ENCODE measurements around the gene FAM8A1. TPM values are rescaled to one million over a fixed set of nuclear protein-coding genes. Genes with fewer than 3 reads are reported as not detected.

The FAM8A1 gene
- total RNA-seq, 2 experiments from 2014 or later = 6.5 to 11.8 TPM

- no TSS peak for BruUV-seq (replicated peaks)
- intact Hi-C loops (cut with micrococcal nuclease; ENCODE audit: unreplicated experiment) = loop anchor here (10.0 kb wide), 1 partner anchor 917 kb away; no protein-coding TSS in a partner anchor
- Histone ChIP-seq H3K9me2 (ENCODE audit: insufficient read depth, low read length) (no peaks in the 10 kb centered on the region), H3K4me2 (ENCODE audit: low read length) (no peak overlapping the region), H2AFZ (ENCODE audit: low read length) (no peak overlapping the region), H3K4me3 (ENCODE audit: low read depth, low read length, poor library complexity, severe bottlenecking) (no peak overlapping the region), H4K20me1 (ENCODE audit: insufficient read depth, low read length) (no peaks in the 10 kb centered on the region), H3K27ac (ENCODE audit: low read depth, low read length, poor library complexity, severe bottlenecking) (no peak overlapping the region), H3K9me3 (ENCODE audit: low read length) (no peaks in the 10 kb centered on the region), H3K79me2 (ENCODE audit: insufficient read depth, low read depth, low read length) (no peaks in the 10 kb centered on the region), H3K4me1 (ENCODE audit: insufficient read depth, low read length, poor library complexity, severe bottlenecking) (no peaks in the 10 kb centered on the region), H3K36me3 (ENCODE audit: insufficient read depth, low read length) (no peaks in the 10 kb centered on the region)
- ChIA-PET CTCF (ENCODE audit: unreplicated experiment) (no interaction called here), POLR2A (no interaction called here)
- no peak for DNase-seq (ENCODE audit: low spot score)
- TF ChIP-seq EZH2phosphoT487 (IDR thresholded peaks at IDR 0.05; ENCODE audit: borderline replicate concordance, low read depth, low read length) (no peak), CTCF (conservative IDR thresholded peaks at IDR 0.05; ENCODE audit: low read length) (no peak)
These were observed 12.1 kb upstream of the FAM8A1 start for GRCh38 chr6:17588011-17588410.

- Histone ChIP-seq H3K27ac (ENCODE audit: low read depth, low read length, poor library complexity, severe bottlenecking) (no peak overlapping the region), H3K9me2 (ENCODE audit: insufficient read depth, low read length) (no peaks in the 10 kb centered on the region), H2AFZ (ENCODE audit: low read length) (no peak overlapping the region), H3K36me3 (ENCODE audit: insufficient read depth, low read length) (no peaks in the 10 kb centered on the region), H4K20me1 (ENCODE audit: insufficient read depth, low read length) (no peaks in the 10 kb centered on the region), H3K9me3 (ENCODE audit: low read length) (no peaks in the 10 kb centered on the region), H3K4me1 (ENCODE audit: insufficient read depth, low read length, poor library complexity, severe bottlenecking) (no peaks in the 10 kb centered on the region), H3K4me3 (ENCODE audit: low read depth, low read length, poor library complexity, severe bottlenecking) (no peak overlapping the region), H3K4me2 (ENCODE audit: low read length) (no peak overlapping the region), H3K79me2 (ENCODE audit: insufficient read depth, low read depth, low read length) (no peaks in the 10 kb centered on the region)
- intact Hi-C loops (cut with micrococcal nuclease; ENCODE audit: unreplicated experiment) = loop anchor here (10.0 kb wide), 1 partner anchor 915 kb away; no protein-coding TSS in a partner anchor
- BruUV-seq (replicated peaks) = no TSS peak
- TF ChIP-seq CTCF (conservative IDR thresholded peaks at IDR 0.05; ENCODE audit: low read length) = no peak
- no peak for TF ChIP-seq EZH2phosphoT487 (IDR thresholded peaks at IDR 0.05; ENCODE audit: borderline replicate concordance, low read depth, low read length)
- POLR2A ChIA-PET = no interaction called here
- DNase-seq (ENCODE audit: low spot score) = no peak
- CTCF ChIA-PET (ENCODE audit: unreplicated experiment) = no interaction called here
These were observed 10.6 kb upstream of the FAM8A1 start for GRCh38 chr6:17589406-17590096.

- Histone ChIP-seq H3K9me2 (ENCODE audit: insufficient read depth, low read length) (no peaks in the 10 kb centered on the region), H3K9me3 (ENCODE audit: low read length) (no peaks in the 10 kb centered on the region), H3K27ac (ENCODE audit: low read depth, low read length, poor library complexity, severe bottlenecking) (no peak overlapping the region), H2AFZ (ENCODE audit: low read length) (no peak overlapping the region), H3K4me3 (ENCODE audit: low read depth, low read length, poor library complexity, severe bottlenecking) (no peak overlapping the region), H3K4me1 (ENCODE audit: insufficient read depth, low read length, poor library complexity, severe bottlenecking) (no peaks in the 10 kb centered on the region), H3K36me3 (ENCODE audit: insufficient read depth, low read length) (no peaks in the 10 kb centered on the region), H3K4me2 (ENCODE audit: low read length) (no peak overlapping the region), H4K20me1 (ENCODE audit: insufficient read depth, low read length) (no peaks in the 10 kb centered on the region), H3K79me2 (ENCODE audit: insufficient read depth, low read depth, low read length) (no peaks in the 10 kb centered on the region)
- no TSS peak for BruUV-seq (replicated peaks)
- intact Hi-C loops (cut with micrococcal nuclease; ENCODE audit: unreplicated experiment) = no loop called here
- no peak for DNase-seq (ENCODE audit: low spot score)
- ChIA-PET CTCF (ENCODE audit: unreplicated experiment) (no interaction called here), POLR2A (interaction anchor here (0.6 to 1.0 kb wide), 2 partner anchors 211 to 213 kb away, joined by 3 to 4 read pairs; no protein-coding TSS in a partner anchor)
- TF ChIP-seq EZH2phosphoT487 (IDR thresholded peaks at IDR 0.05; ENCODE audit: borderline replicate concordance, low read depth, low read length) (no peak), CTCF (conservative IDR thresholded peaks at IDR 0.05; ENCODE audit: low read length) (no peak)
These were observed 8.8 kb upstream of the FAM8A1 start for GRCh38 chr6:17591287-17591686.

Data from OCI-LY7 (cell line).